ENCODE data around the gene OR10H1. TPM values are rescaled to one million over a fixed set of nuclear protein-coding genes. Genes with fewer than 3 reads are reported as not detected.

Gene OR10H1
- total RNA-seq, 1 experiment from 2014 or later, result 0.17 TPM

DNA sequence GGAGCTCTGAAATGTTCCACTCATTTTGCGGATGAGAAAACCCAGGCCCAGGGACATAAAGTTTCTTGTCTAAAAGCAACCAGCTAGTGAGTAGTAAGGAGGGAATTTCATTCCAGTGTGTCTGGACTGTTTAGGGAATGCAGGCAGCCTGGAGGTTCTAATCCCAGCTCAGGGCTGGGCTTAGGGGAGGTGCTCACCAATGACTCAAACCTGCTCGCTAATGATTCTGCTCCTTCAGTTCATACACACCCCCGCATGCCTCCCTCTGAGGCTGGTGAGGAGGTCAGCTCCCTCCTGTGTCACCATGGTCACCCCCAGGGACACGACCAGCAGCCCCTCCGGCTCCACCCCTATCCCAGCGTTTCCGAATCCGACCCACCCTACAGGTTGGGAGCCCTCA, 47.8 kb upstream of the OR10H1 start (continued):
- TF ChIP-seq SP1 (IDR thresholded peaks at IDR 0.05; ENCODE audit: low read depth), result 0 out of 2 replicates have a peak, but pooled peaks have one; percentile 25
- no peak for TF ChIP-seq CEBPB (IDR thresholded peaks at IDR 0.05; ENCODE audit: low read depth)

DNA sequence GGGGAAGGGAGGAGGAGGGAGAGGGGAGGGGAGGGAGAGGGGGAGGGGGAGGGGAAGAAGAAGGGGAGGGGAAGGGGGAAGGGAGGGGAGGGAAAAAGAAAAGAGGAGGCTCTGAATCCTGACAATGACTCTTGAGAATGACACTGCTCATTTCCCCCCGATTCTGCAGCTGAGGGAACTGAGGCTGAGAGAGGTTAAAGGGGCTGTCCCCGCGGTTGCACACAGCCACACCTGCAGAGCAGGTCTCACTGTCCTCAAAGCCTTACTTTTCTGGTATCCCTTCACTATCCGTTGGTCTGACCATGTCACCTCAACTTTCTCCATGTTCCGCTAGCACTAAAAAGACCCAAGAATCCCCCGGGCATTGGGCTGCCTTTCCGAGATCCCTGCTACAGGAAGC, 47.0 kb upstream of the OR10H1 start:
- DNase-seq (ENCODE audit: low read depth, low spot score) (no peak), ATAC-seq (peak; percentile 32)
- Histone ChIP-seq H3K79me2 (ENCODE audit: insufficient read depth, low read length) (peaks cover 47% of the 10 kb centered on the region), H3K36me3 (ENCODE audit: control insufficient read depth in 1 of 2, insufficient read depth in 2 of 2, low read length in 2 of 2) (no peaks in the 10 kb centered on the region), H3K9ac (ENCODE audit: low read length) (peak overlapping the region; percentile 72), H3K9me2 (ENCODE audit: insufficient read depth) (no peaks in the 10 kb centered on the region), H4K20me1 (ENCODE audit: insufficient read depth) (no peaks in the 10 kb centered on the region), H3K4me2 (ENCODE audit: low read length) (peak overlapping the region; percentile 94), H3K27ac (ENCODE audit: low read depth, low read length) (peak overlapping the region; percentile 84), H2AFZ (ENCODE audit: low read depth, low read length, poor library complexity, severe bottlenecking) (no peak overlapping the region), H3K27me3 (ENCODE audit: insufficient read depth, low read length) (no peaks in the 10 kb centered on the region), H3K4me3 (replicated peaks in 1 of 2; ENCODE audit: low read depth in 1 of 2, low read length in 2 of 2) (peak overlapping the region; percentile 71 to 76), H3K4me1 (ENCODE audit: control insufficient read depth in 1 of 2, insufficient read depth in 2 of 2, low read length in 2 of 2) (peaks cover 23 to 50% of the 10 kb centered on the region in 2 experiments), H3K9me3 (ENCODE audit: control insufficient read depth in 1 of 2, insufficient read depth in 1 of 2, low read depth in 1 of 2, low read length in 2 of 2) (no peaks in the 10 kb centered on the region)
- no TSS peak for BruUV-seq (replicated peaks)
- ChIA-PET RAD21 (ENCODE audit: low non-redundant PET in 1 of 2, low total read pairs in 2 of 2, uncharacterized antibody in 2 of 2, unreplicated experiment in 2 of 2) (no interaction called here), CTCF (interaction anchor here (1.2 kb wide), 1 partner anchor 21 kb away, joined by 7 read pairs; no protein-coding TSS in a partner anchor), POLR2A (interaction anchor here (1.0 to 2.7 kb wide), 2 partner anchors 9 to 25 kb away, joined by 6 to 19 read pairs; no protein-coding TSS in a partner anchor)
- no peak for TF ChIP-seq SP1 (IDR thresholded peaks at IDR 0.05; ENCODE audit: low read depth)
- TF ChIP-seq CBX3 (IDR thresholded peaks at IDR 0.05; ENCODE audit: low read depth), result no peak
- TF ChIP-seq CEBPB (IDR thresholded peaks at IDR 0.05; ENCODE audit: low read depth), result no peak
- TF ChIP-seq ZFX (IDR thresholded peaks at IDR 0.05), result no peak
- TF ChIP-seq, protein P1, sequence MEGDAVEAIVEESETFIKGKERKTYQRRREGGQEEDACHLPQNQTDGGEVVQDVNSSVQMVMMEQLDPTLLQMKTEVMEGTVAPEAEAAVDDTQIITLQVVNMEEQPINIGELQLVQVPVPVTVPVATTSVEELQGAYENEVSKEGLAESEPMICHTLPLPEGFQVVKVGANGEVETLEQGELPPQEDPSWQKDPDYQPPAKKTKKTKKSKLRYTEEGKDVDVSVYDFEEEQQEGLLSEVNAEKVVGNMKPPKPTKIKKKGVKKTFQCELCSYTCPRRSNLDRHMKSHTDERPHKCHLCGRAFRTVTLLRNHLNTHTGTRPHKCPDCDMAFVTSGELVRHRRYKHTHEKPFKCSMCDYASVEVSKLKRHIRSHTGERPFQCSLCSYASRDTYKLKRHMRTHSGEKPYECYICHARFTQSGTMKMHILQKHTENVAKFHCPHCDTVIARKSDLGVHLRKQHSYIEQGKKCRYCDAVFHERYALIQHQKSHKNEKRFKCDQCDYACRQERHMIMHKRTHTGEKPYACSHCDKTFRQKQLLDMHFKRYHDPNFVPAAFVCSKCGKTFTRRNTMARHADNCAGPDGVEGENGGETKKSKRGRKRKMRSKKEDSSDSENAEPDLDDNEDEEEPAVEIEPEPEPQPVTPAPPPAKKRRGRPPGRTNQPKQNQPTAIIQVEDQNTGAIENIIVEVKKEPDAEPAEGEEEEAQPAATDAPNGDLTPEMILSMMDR (IDR thresholded peaks at IDR 0.05 in 2 of 3, conservative IDR thresholded peaks at IDR 0.05 in 1 of 3; ENCODE audit: borderline replicate concordance in 1 of 3, insufficient read depth in 1 of 3, low read depth in 2 of 3, low read length in 2 of 3), result no peak
- TF ChIP-seq POLR2A (IDR thresholded peaks at IDR 0.05; ENCODE audit: borderline replicate concordance, extremely low read depth, insufficient read depth, insufficient read length), result no peak
- TF ChIP-seq YY1 (IDR thresholded peaks at IDR 0.05; ENCODE audit: extremely low read depth, insufficient replicate concordance, low read depth, low read length), result no peak
- no peak for TF ChIP-seq EZH2phosphoT487 (IDR thresholded peaks at IDR 0.05; ENCODE audit: borderline replicate concordance)
- TF ChIP-seq SRF (IDR thresholded peaks at IDR 0.05; ENCODE audit: low read depth), result no peak
- intact Hi-C loops (cut with micrococcal nuclease), result loop anchor here (2.0 kb wide), 1 partner anchor 26 kb away; no protein-coding TSS in a partner anchor

Data from HCT116 (cell line).